Measurements from ENCODE around the gene SETBP1.

SETBP1 gene

GRCh38 chr18:44840058-44840790, 159.5 kb downstream of the SETBP1 start:
- Histone ChIP-seq H4K20me1 (ENCODE audit: insufficient read depth, low read length) (no peaks in the 10 kb centered on the region), H3K9me2 (ENCODE audit: low read depth, low read length) (no peaks in the 10 kb centered on the region), H3K4me1 (ENCODE audit: insufficient read depth, low read length, severe bottlenecking) (peaks cover 32% of the 10 kb centered on the region), H3K79me2 (ENCODE audit: insufficient read depth, low read length) (no peaks in the 10 kb centered on the region), H3K4me3 (ENCODE audit: low read depth, low read length, poor library complexity, severe bottlenecking) (no peak overlapping the region), H3K36me3 (ENCODE audit: insufficient read depth, low read length) (no peaks in the 10 kb centered on the region; the same call in 1 of the 2 replicates), H2AFZ (ENCODE audit: low read length) (no peak overlapping the region), H3K9me3 (ENCODE audit: low read length) (no peaks in the 10 kb centered on the region), H3F3A (ENCODE audit: insufficient read depth, low read length) (no peaks in the 10 kb centered on the region), H3K27me3 (ENCODE audit: insufficient read depth, low read length) (no peaks in the 10 kb centered on the region), H3K27ac (ENCODE audit: low read depth, low read length, poor library complexity, severe bottlenecking) (peak overlapping the region; percentile 47), H3K4me2 (ENCODE audit: low read length) (peak overlapping the region; percentile 67; the same call in 1 of the 2 replicates), H3K9ac (ENCODE audit: low read length) (no peak overlapping the region)
- TF ChIP-seq EZH2 (IDR thresholded peaks at IDR 0.05; ENCODE audit: borderline replicate concordance, low read length), result no peak

GRCh38 chr18:44841221-44841620, 160.5 kb downstream of the SETBP1 start:
- Histone ChIP-seq H3K9me3 (ENCODE audit: low read length) (no peaks in the 10 kb centered on the region), H3K9me2 (ENCODE audit: low read depth, low read length) (no peaks in the 10 kb centered on the region), H3K4me2 (ENCODE audit: low read length) (no peak overlapping the region), H3K27ac (ENCODE audit: low read depth, low read length, poor library complexity, severe bottlenecking) (no peak overlapping the region), H3K79me2 (ENCODE audit: insufficient read depth, low read length) (no peaks in the 10 kb centered on the region), H2AFZ (ENCODE audit: low read length) (no peak overlapping the region), H3F3A (ENCODE audit: insufficient read depth, low read length) (no peaks in the 10 kb centered on the region), H3K36me3 (ENCODE audit: insufficient read depth, low read length) (no peaks in the 10 kb centered on the region; the same call in 1 of the 2 replicates), H4K20me1 (ENCODE audit: insufficient read depth, low read length) (no peaks in the 10 kb centered on the region), H3K27me3 (ENCODE audit: insufficient read depth, low read length) (no peaks in the 10 kb centered on the region), H3K4me3 (ENCODE audit: low read depth, low read length, poor library complexity, severe bottlenecking) (no peak overlapping the region), H3K9ac (ENCODE audit: low read length) (no peak overlapping the region), H3K4me1 (ENCODE audit: insufficient read depth, low read length, severe bottlenecking) (peaks cover 32% of the 10 kb centered on the region)
- TF ChIP-seq EZH2 (IDR thresholded peaks at IDR 0.05; ENCODE audit: borderline replicate concordance, low read length), result no peak
- TF ChIP-seq CTCF (IDR thresholded peaks at IDR 0.05; ENCODE audit: low read length), result no peak

- no peaks in the 10 kb centered on the region for H3K9me2 ChIP-seq (ENCODE audit: low read depth, low read length)
- TF ChIP-seq EZH2 (IDR thresholded peaks at IDR 0.05; ENCODE audit: borderline replicate concordance, low read length) (no peak), CTCF (IDR thresholded peaks at IDR 0.05; ENCODE audit: low read length) (no peak)
- H3K27ac ChIP-seq (ENCODE audit: low read depth, low read length, poor library complexity, severe bottlenecking), result no peak overlapping the region
- H3K4me3 ChIP-seq (ENCODE audit: low read depth, low read length, poor library complexity, severe bottlenecking), result no peak overlapping the region
- H3K4me2 ChIP-seq (ENCODE audit: low read length), result no peak overlapping the region
- no peak overlapping the region for H2AFZ ChIP-seq (ENCODE audit: low read length)
- no peaks in the 10 kb centered on the region for H3K9me3 ChIP-seq (ENCODE audit: low read length)
- H3K27me3 ChIP-seq (ENCODE audit: insufficient read depth, low read length), result no peaks in the 10 kb centered on the region
- no peaks in the 10 kb centered on the region; the same call in 1 of the 2 replicates for H3K36me3 ChIP-seq (ENCODE audit: insufficient read depth, low read length)
- H4K20me1 ChIP-seq (ENCODE audit: insufficient read depth, low read length), result no peaks in the 10 kb centered on the region
- no peak overlapping the region for H3K9ac ChIP-seq (ENCODE audit: low read length)
- H3K4me1 ChIP-seq (ENCODE audit: insufficient read depth, low read length, severe bottlenecking), result peaks cover 32% of the 10 kb centered on the region
- H3F3A ChIP-seq (ENCODE audit: insufficient read depth, low read length), result no peaks in the 10 kb centered on the region
- no peaks in the 10 kb centered on the region for H3K79me2 ChIP-seq (ENCODE audit: insufficient read depth, low read length)
Observed at GRCh38 chr18:44841752-44842587, 161.3 kb downstream of the SETBP1 start.
